HG02970 (cell line): Measurements from ENCODE around the gene TRIM74.
"Not testable (repeated sequence)": the region's sequence is repeated elsewhere in the genome, so short reads cannot be mapped to it uniquely, and the experiment has no call there.

Experiments used
- ATAC-seq: cut with Tn5 transposase; IDR thresholded peaks from one replicate; pipeline ENCODE4 v1.9.1; 2021; ENCODE audit warnings: mild to moderate bottlenecking, moderate library complexity, moderate number of reproducible peaks; ENCODE audit not compliant: unreplicated experiment, low FRiP score

The TRIM74 gene

GRCh38 chr7:72960626-72961345 lies 8.5 kb downstream of the TRIM74 start:
- not testable (repeated sequence) for ATAC-seq

- ATAC-seq: not testable (repeated sequence)
These were observed 9.2 kb downstream of the TRIM74 start for GRCh38 chr7:72960029-72960428.

GRCh38 chr7:72954563-72955198 lies 14.6 kb downstream of the TRIM74 start:
- peak; percentile 84 for ATAC-seq

GRCh38 chr7:72953901-72954562 lies 15.2 kb downstream of the TRIM74 start:
- ATAC-seq: peak; percentile 41

GRCh38 chr7:72950432-72950831 lies 18.8 kb downstream of the TRIM74 start:
- not testable (repeated sequence) for ATAC-seq

GRCh38 chr7:72949686-72950085 lies 19.6 kb downstream of the TRIM74 start:
- not testable (repeated sequence) for ATAC-seq

GRCh38 chr7:72949276-72949675 lies 20.0 kb downstream of the TRIM74 start:
- not testable (repeated sequence) for ATAC-seq

- not testable (repeated sequence) for ATAC-seq
These were observed 20.6 kb downstream of the TRIM74 start for GRCh38 chr7:72948714-72949113.

GRCh38 chr7:72946130-72946745 lies 23.0 kb downstream of the TRIM74 start:
- ATAC-seq: not testable (repeated sequence)

GRCh38 chr7:72945597-72945996 lies 23.7 kb downstream of the TRIM74 start:
- not testable (repeated sequence) for ATAC-seq

- not testable (repeated sequence) for ATAC-seq
These were observed 24.3 kb downstream of the TRIM74 start for GRCh38 chr7:72944937-72945336.

- not testable (repeated sequence) for ATAC-seq
These were observed 26.3 kb downstream of the TRIM74 start for GRCh38 chr7:72942956-72943355.

- ATAC-seq: not testable (repeated sequence)
These were observed 27.1 kb downstream of the TRIM74 start for GRCh38 chr7:72942022-72942705.

- not testable (repeated sequence) for ATAC-seq
These were observed 41.0 kb downstream of the TRIM74 start for GRCh38 chr7:72928216-72928615.

- ATAC-seq: not testable (repeated sequence)
These were observed 41.5 kb downstream of the TRIM74 start for GRCh38 chr7:72927791-72928190.

GRCh38 chr7:72925546-72926120 lies 43.6 kb downstream of the TRIM74 start:
- no peak for ATAC-seq

- peak; percentile 92 for ATAC-seq
These were observed 44.3 kb downstream of the TRIM74 start, which contains the start of gene POM121 for GRCh38 chr7:72924733-72925545. TSS of gene POM121 (plus strand) at chr7:72925095. CDS start at chr7:72925122, 27 bp downstream.

GRCh38 chr7:72924386-72924732 lies 44.9 kb downstream of the TRIM74 start:
- no peak for ATAC-seq

- no peak for ATAC-seq
These were observed 50.0 kb downstream of the TRIM74 start for GRCh38 chr7:72919256-72919775.
